ENCODE measurements around the gene MYO10.

- no peak for TF ChIP-seq CTCF (IDR thresholded peaks at IDR 0.05)
- TF ChIP-seq POLR2AphosphoS5 (IDR thresholded peaks at IDR 0.05), result no peak
Measured at GRCh38 chr5:16819522-16820167, 116.4 kb downstream of the MYO10 start.
